WTC11 (cell line): ENCODE data around the gene KCND3.

Source experiments
- NFE2L1 ChIP-seq: sonication (generic); formaldehyde crosslinking; IDR thresholded peaks from 2 replicates; pipeline ENCODE4 v1.8.1; 2023; ENCODE audit warnings: missing genetic modification reagents
- TF ChIP-seq, protein P1 (sequence below): sonication (generic); formaldehyde crosslinking; IDR thresholded peaks from 2 replicates; pipeline ENCODE4 v1.8.1; 2022; ENCODE audit warnings: low read depth, missing genetic modification reagents, borderline replicate concordance
- TF ChIP-seq, protein P2 (sequence below): sonication (generic); formaldehyde crosslinking; IDR thresholded peaks from 2 replicates; pipeline ENCODE4 v1.8.1; 2023; ENCODE audit warnings: mild to moderate bottlenecking, missing genetic modification reagents, moderate library complexity
- TF ChIP-seq, protein P3 (sequence below): fragments of 200-600 bp; IDR thresholded peaks from 2 replicates; pipeline ENCODE4 v1.8.0; 2022; ENCODE audit warnings: antibody characterized with exemption

DNA sequence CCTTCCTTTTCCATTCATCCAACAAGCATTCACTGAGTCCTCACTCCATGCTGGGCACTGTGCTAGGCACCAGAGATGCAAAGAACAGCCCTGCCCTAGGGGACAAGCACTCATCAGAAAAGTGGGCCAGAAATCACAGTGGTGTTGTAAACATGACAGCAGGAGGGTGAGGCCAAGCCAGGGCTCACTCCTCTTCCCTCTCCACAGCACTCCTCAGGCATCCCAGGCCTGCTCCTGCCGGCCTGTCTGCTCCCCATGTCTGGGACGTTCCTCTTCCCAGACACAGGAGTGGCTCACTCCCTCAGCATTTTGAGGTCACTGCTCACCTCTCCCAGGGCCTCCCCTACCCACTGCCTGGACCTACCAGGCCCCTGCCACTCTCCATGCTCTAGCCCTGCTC lies 61.8 kb downstream of the KCND3 start:
- TF ChIP-seq, protein P1, sequence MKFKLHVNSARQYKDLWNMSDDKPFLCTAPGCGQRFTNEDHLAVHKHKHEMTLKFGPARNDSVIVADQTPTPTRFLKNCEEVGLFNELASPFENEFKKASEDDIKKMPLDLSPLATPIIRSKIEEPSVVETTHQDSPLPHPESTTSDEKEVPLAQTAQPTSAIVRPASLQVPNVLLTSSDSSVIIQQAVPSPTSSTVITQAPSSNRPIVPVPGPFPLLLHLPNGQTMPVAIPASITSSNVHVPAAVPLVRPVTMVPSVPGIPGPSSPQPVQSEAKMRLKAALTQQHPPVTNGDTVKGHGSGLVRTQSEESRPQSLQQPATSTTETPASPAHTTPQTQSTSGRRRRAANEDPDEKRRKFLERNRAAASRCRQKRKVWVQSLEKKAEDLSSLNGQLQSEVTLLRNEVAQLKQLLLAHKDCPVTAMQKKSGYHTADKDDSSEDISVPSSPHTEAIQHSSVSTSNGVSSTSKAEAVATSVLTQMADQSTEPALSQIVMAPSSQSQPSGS (CRISPR knock-in tag): no peak
- TF ChIP-seq, protein P2, sequence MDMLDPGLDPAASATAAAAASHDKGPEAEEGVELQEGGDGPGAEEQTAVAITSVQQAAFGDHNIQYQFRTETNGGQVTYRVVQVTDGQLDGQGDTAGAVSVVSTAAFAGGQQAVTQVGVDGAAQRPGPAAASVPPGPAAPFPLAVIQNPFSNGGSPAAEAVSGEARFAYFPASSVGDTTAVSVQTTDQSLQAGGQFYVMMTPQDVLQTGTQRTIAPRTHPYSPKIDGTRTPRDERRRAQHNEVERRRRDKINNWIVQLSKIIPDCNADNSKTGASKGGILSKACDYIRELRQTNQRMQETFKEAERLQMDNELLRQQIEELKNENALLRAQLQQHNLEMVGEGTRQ (CRISPR knock-in tag): no peak
- TF ChIP-seq, protein P3, sequence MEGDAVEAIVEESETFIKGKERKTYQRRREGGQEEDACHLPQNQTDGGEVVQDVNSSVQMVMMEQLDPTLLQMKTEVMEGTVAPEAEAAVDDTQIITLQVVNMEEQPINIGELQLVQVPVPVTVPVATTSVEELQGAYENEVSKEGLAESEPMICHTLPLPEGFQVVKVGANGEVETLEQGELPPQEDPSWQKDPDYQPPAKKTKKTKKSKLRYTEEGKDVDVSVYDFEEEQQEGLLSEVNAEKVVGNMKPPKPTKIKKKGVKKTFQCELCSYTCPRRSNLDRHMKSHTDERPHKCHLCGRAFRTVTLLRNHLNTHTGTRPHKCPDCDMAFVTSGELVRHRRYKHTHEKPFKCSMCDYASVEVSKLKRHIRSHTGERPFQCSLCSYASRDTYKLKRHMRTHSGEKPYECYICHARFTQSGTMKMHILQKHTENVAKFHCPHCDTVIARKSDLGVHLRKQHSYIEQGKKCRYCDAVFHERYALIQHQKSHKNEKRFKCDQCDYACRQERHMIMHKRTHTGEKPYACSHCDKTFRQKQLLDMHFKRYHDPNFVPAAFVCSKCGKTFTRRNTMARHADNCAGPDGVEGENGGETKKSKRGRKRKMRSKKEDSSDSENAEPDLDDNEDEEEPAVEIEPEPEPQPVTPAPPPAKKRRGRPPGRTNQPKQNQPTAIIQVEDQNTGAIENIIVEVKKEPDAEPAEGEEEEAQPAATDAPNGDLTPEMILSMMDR: no peak
- TF ChIP-seq NFE2L1 (CRISPR knock-in tag): no peak
